ENCODE results near the gene MET.

The MET gene

DNA sequence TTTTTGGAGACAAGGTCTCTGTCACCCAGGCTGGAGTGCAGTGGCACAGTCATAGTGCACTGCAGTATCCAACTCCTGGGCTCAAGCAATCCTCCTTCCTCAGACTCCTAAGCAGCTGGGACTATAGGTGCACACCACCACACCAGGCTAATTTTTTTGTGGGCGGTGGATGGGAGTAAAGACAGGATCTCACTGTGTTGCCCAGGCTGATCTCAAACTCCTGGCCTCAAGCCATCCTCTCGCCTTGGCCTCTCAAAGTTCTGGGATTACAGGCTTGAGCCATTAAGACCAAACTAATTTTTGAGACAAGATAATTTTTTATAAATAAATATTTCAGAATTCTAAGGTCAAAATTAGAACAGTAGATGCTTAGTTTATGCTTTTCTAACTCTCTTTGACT, 109.6 kb downstream of the MET start:
- Histone ChIP-seq H3K79me2 (ENCODE audit: insufficient read depth, low read length) (no peaks in the 10 kb centered on the region), H3K27ac (ENCODE audit: low read depth, low read length) (no peak overlapping the region), H4K20me1 (ENCODE audit: low read depth, low read length) (no peaks in the 10 kb centered on the region), H3K27me3 (ENCODE audit: low read length) (no peaks in the 10 kb centered on the region), H3K9me3 (ENCODE audit: insufficient read depth, low read length) (no peaks in the 10 kb centered on the region), H3K36me3 (ENCODE audit: low read length) (no peaks in the 10 kb centered on the region), H3K9me2 (replicated peaks; ENCODE audit: insufficient read depth, low read length) (no peaks in the 10 kb centered on the region), H3K9ac (ENCODE audit: low read length) (no peak overlapping the region), H3K4me2 (ENCODE audit: low read depth, low read length, poor library complexity, severe bottlenecking) (no peak overlapping the region), H3K4me3 (ENCODE audit: insufficient read depth, low read length, poor library complexity, severe bottlenecking) (no peak overlapping the region), H2AFZ (ENCODE audit: low read depth, low read length, severe bottlenecking) (no peak overlapping the region), H3F3A (ENCODE audit: insufficient read depth) (no peaks in the 10 kb centered on the region)
- TF ChIP-seq, protein P1, sequence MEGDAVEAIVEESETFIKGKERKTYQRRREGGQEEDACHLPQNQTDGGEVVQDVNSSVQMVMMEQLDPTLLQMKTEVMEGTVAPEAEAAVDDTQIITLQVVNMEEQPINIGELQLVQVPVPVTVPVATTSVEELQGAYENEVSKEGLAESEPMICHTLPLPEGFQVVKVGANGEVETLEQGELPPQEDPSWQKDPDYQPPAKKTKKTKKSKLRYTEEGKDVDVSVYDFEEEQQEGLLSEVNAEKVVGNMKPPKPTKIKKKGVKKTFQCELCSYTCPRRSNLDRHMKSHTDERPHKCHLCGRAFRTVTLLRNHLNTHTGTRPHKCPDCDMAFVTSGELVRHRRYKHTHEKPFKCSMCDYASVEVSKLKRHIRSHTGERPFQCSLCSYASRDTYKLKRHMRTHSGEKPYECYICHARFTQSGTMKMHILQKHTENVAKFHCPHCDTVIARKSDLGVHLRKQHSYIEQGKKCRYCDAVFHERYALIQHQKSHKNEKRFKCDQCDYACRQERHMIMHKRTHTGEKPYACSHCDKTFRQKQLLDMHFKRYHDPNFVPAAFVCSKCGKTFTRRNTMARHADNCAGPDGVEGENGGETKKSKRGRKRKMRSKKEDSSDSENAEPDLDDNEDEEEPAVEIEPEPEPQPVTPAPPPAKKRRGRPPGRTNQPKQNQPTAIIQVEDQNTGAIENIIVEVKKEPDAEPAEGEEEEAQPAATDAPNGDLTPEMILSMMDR (IDR thresholded peaks at IDR 0.05; ENCODE audit: insufficient read depth, low read length, poor library complexity, severe bottlenecking): no peak
- TF ChIP-seq EZH2phosphoT487 (conservative IDR thresholded peaks at IDR 0.05; ENCODE audit: low read length): no peak

DNA sequence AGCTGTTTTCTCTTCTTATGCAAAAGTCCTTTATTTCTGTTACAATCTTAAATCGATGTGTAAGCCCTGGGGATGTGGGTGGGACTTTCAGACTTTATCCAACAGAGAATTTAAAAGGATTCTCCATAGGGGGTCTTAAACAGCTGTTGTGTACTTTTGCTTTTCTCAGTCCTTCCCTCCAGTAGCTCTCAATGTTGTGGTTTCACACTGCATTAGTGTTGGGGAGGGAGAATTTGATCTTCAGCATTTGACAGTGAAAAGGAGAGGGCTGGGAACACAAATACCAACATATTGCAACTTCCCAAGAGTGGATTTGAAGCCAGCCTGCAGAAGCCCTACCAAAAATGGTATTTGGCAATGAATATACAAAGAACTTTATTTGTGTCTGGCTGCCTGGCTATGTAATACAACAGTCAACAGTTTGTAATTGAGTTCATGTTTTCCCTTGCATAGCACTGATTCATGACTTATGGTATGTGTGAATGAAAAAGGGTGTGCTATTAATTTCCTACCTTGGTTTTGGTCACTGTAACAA, 110.2 kb downstream of the MET start:
- Histone ChIP-seq H3K79me2 (ENCODE audit: insufficient read depth, low read length) (no peaks in the 10 kb centered on the region), H3K9me2 (replicated peaks; ENCODE audit: insufficient read depth, low read length) (no peaks in the 10 kb centered on the region), H3K4me2 (ENCODE audit: low read depth, low read length, poor library complexity, severe bottlenecking) (no peak overlapping the region), H3K27ac (ENCODE audit: low read depth, low read length) (no peak overlapping the region), H3F3A (ENCODE audit: insufficient read depth) (no peaks in the 10 kb centered on the region), H3K4me3 (ENCODE audit: insufficient read depth, low read length, poor library complexity, severe bottlenecking) (no peak overlapping the region), H3K36me3 (ENCODE audit: low read length) (no peaks in the 10 kb centered on the region), H3K27me3 (ENCODE audit: low read length) (no peaks in the 10 kb centered on the region), H4K20me1 (ENCODE audit: low read depth, low read length) (no peaks in the 10 kb centered on the region), H3K9ac (ENCODE audit: low read length) (no peak overlapping the region), H3K9me3 (ENCODE audit: insufficient read depth, low read length) (no peaks in the 10 kb centered on the region), H2AFZ (ENCODE audit: low read depth, low read length, severe bottlenecking) (no peak overlapping the region)
- TF ChIP-seq, protein P1 (IDR thresholded peaks at IDR 0.05; ENCODE audit: insufficient read depth, low read length, poor library complexity, severe bottlenecking): no peak
- no peak for TF ChIP-seq EZH2phosphoT487 (conservative IDR thresholded peaks at IDR 0.05; ENCODE audit: low read length)

DNA sequence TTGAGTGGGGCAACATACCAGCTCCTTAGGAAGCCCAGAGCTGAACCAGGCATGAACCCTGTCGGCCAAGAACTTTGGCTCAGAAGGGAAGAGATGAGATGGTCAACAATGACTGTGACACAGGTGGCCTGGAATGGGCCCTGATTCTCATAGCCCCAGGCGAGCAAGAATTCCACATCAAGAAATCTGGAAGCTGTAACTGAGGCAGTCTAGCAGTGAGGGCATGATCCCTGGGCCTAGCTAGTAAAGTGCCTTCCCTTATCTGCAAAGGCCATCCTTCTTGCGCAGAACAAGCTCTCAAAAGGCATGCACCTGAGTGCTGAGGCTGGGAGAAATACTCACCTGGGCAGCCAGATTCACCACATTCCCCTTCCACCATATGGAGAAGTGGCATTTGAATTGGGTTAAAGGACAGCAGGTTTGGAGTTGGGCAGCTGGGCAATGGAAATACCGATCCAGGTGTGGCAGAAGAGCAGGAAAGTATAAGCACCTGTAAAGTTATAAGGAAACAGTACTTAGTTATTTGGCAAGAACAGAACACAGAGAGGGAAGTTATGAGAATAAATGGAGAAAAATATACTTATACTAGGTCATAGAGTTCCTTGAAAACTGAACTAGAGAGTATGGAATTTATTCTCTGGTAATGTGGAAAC, 111.8 kb downstream of the MET start:
- H3K9me3 ChIP-seq (ENCODE audit: insufficient read depth, low read length): no peaks in the 10 kb centered on the region
- no peaks in the 10 kb centered on the region for H3K79me2 ChIP-seq (ENCODE audit: insufficient read depth, low read length)
- H3K27me3 ChIP-seq (ENCODE audit: low read length): no peaks in the 10 kb centered on the region
- H3K4me2 ChIP-seq (ENCODE audit: low read depth, low read length, poor library complexity, severe bottlenecking): no peak overlapping the region
- H3K27ac ChIP-seq (ENCODE audit: low read depth, low read length): no peak overlapping the region
- TF ChIP-seq, protein P1 (IDR thresholded peaks at IDR 0.05; ENCODE audit: insufficient read depth, low read length, poor library complexity, severe bottlenecking): no peak
- TF ChIP-seq EZH2phosphoT487 (conservative IDR thresholded peaks at IDR 0.05; ENCODE audit: low read length): no peak
- no peak overlapping the region for H3K4me3 ChIP-seq (ENCODE audit: insufficient read depth, low read length, poor library complexity, severe bottlenecking)
- no peaks in the 10 kb centered on the region for H3F3A ChIP-seq (ENCODE audit: insufficient read depth)
- H3K9me2 ChIP-seq (replicated peaks; ENCODE audit: insufficient read depth, low read length): no peaks in the 10 kb centered on the region
- no peak overlapping the region for H2AFZ ChIP-seq (ENCODE audit: low read depth, low read length, severe bottlenecking)
- H4K20me1 ChIP-seq (ENCODE audit: low read depth, low read length): no peaks in the 10 kb centered on the region
- H3K36me3 ChIP-seq (ENCODE audit: low read length): no peaks in the 10 kb centered on the region
- H3K9ac ChIP-seq (ENCODE audit: low read length): no peak overlapping the region

Data from SU-DHL-6 (cell line).